Lower leg skin (tissue), 3 donors: ENCODE measurements around the gene CMTM6.

Experiments
- POLR2A ChIP-seq, 2 donors: fragments of 450-650 bp; IDR thresholded peaks; one replicate each; pipeline ENCODE4 v1.6.1; 2016 to 2017; ENCODE audit warnings: antibody characterized with exemption in 2 of 2, mild to moderate bottlenecking in 1 of 2, moderate library complexity in 1 of 2
- TF ChIP-seq, protein P1 (sequence below), 3 donors: fragments of 450-650 bp; IDR thresholded peaks; one replicate each; pipeline ENCODE4 v1.5.1; 2016; ENCODE audit warnings: antibody characterized with exemption in 3 of 3, mild to moderate bottlenecking in 3 of 3, moderate library complexity in 2 of 3

DNA sequence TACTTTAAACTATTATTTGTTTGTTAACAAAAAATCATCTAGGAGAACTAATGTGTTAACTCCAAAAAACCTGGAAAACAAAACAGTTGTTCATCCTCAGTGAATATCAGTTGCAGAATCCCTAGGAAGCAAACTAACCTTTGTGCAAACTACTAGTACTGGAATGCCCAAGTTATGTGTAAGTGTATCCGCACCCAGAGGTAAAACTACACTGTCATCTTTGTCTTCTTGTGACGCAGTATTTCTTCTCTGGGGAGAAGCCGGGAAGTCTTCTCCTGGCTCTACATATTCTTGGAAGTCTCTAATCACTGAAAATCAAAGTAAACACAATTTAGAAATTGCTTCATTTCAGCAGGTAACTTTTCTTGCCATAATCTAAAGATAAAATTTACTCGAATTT, 38.2 kb upstream of the CMTM6 start:
- TF ChIP-seq, protein P1, sequence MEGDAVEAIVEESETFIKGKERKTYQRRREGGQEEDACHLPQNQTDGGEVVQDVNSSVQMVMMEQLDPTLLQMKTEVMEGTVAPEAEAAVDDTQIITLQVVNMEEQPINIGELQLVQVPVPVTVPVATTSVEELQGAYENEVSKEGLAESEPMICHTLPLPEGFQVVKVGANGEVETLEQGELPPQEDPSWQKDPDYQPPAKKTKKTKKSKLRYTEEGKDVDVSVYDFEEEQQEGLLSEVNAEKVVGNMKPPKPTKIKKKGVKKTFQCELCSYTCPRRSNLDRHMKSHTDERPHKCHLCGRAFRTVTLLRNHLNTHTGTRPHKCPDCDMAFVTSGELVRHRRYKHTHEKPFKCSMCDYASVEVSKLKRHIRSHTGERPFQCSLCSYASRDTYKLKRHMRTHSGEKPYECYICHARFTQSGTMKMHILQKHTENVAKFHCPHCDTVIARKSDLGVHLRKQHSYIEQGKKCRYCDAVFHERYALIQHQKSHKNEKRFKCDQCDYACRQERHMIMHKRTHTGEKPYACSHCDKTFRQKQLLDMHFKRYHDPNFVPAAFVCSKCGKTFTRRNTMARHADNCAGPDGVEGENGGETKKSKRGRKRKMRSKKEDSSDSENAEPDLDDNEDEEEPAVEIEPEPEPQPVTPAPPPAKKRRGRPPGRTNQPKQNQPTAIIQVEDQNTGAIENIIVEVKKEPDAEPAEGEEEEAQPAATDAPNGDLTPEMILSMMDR (IDR thresholded peaks at IDR 0.05) = no peak
- TF ChIP-seq POLR2A (IDR thresholded peaks at IDR 0.05) = no peak
